Suprapubic skin (tissue), 4 donors: Measurements from ENCODE around the gene NEXN.

ENCODE experiments used
- EP300 ChIP-seq: sonication (generic); formaldehyde crosslinking; IDR thresholded peaks from one replicate; pipeline ENCODE4 v1.6.1; 2017; ENCODE audit warnings: antibody characterized with exemption
- POLR2A ChIP-seq, 2 donors: fragments of 450-650 bp; IDR thresholded peaks; one replicate each; pipeline ENCODE4 v1.6.1; 2017; ENCODE audit warnings: antibody characterized with exemption in 2 of 2, mild to moderate bottlenecking in 2 of 2, moderate library complexity in 2 of 2
- POLR2AphosphoS5 ChIP-seq, 3 donors: sonication (generic); formaldehyde crosslinking; IDR thresholded peaks; one replicate each; pipeline ENCODE4 v1.6.1; 2017; ENCODE audit warnings: antibody characterized with exemption in 3 of 3
- TF ChIP-seq, protein P1 (sequence below), 2 donors: fragments of 200-600 bp in 1 of 2; fragments of 450-650 bp in 1 of 2; sonication (generic) in 1 of 2; IDR thresholded peaks; one replicate each; pipeline ENCODE4 v1.5.1; 2016 to 2019; ENCODE audit warnings: antibody characterized with exemption in 2 of 2, mild to moderate bottlenecking in 1 of 2, moderate library complexity in 1 of 2

DNA sequence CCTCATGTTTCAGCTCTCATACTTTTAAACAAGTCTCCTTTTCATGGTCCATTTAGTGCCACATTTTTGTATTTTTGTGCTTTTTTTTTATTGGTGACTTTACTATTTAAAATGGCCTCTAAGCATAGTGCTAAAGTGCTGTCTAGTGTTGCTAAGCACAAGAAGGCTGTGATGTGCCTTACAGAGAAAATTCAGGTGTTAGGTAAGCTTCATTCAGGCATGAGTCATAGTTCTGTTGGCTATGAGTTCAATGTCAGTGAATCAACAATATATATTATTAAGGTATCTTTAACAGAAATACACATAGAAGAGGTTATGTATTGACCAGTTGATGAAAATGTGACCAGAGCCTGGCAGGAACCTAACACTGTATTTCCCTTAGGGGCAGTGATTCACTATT, 103.2 kb downstream of the NEXN start:
- TF ChIP-seq, protein P1, sequence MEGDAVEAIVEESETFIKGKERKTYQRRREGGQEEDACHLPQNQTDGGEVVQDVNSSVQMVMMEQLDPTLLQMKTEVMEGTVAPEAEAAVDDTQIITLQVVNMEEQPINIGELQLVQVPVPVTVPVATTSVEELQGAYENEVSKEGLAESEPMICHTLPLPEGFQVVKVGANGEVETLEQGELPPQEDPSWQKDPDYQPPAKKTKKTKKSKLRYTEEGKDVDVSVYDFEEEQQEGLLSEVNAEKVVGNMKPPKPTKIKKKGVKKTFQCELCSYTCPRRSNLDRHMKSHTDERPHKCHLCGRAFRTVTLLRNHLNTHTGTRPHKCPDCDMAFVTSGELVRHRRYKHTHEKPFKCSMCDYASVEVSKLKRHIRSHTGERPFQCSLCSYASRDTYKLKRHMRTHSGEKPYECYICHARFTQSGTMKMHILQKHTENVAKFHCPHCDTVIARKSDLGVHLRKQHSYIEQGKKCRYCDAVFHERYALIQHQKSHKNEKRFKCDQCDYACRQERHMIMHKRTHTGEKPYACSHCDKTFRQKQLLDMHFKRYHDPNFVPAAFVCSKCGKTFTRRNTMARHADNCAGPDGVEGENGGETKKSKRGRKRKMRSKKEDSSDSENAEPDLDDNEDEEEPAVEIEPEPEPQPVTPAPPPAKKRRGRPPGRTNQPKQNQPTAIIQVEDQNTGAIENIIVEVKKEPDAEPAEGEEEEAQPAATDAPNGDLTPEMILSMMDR (IDR thresholded peaks at IDR 0.05): no peak
- TF ChIP-seq POLR2A (IDR thresholded peaks at IDR 0.05) (no peak), EP300 (no peak), POLR2AphosphoS5 (IDR thresholded peaks at IDR 0.05) (no peak)
